Endothelial cell of umbilical vein (primary cell): ENCODE measurements around the gene C19orf67. TPM values are rescaled to one million over a fixed set of nuclear protein-coding genes. Genes with fewer than 3 reads are reported as not detected.

ENCODE experiments used
- BruUV-seq: library from RNA; stranded (reverse); fragments of 400-500 nt; replicated peaks from 2 replicates; lab custom pipeline; 2021; lab: Mats Ljungman, UMichigan
- CTCF ChIA-PET: fragments of 300-600, 350-600 bp; sonication (Branson Sonifier 250); formaldehyde crosslinking; loops from one replicate; lab custom pipeline; 2021; ENCODE audit warnings: antibody characterized with exemption, inconsistent platforms; lab: Charles Lee
- POLR2A ChIA-PET: fragments of 300-600, 350-600 bp; sonication (Branson Sonifier 250); formaldehyde crosslinking; loops from one replicate; lab custom pipeline; 2021; ENCODE audit warnings: antibody characterized with exemption, inconsistent platforms; lab: Charles Lee
- DNase-seq: peaks from one replicate; pipeline ENCODE4 v3.0.0-alpha.2; 2011; ENCODE audit warnings: low read depth, low spot score
- FAIRE-seq: peaks from 2 replicates; lab custom pipeline; 2011; peaks lifted over from hg19 to GRCh38; lab: Jason Lieb, UNC
- H2AFZ ChIP-seq: 2 replicates; pipeline ENCODE4 v1.6.0; 2012; ENCODE audit warnings: low read depth, low read length, control low read depth, inconsistent platforms
- H3K27ac ChIP-seq: 2 replicates; pipeline ENCODE4 v1.5.1; 2011; ENCODE audit warnings: low read depth, mild to moderate bottlenecking, control low read depth, low read length, moderate library complexity; ENCODE audit not compliant: insufficient read depth
- H3K27me3 ChIP-seq, 2 experiments: 2 replicates each; pipeline versions ENCODE4 v1.6.0 to v1.6.1; 2011; ENCODE audit warnings: low read length in 2 of 2, mixed read lengths in 1 of 2; ENCODE audit not compliant: control insufficient read depth in 2 of 2, insufficient read depth in 2 of 2
- H3K36me3 ChIP-seq, 2 experiments: 2 replicates in 1 of 2; 3 replicates in 1 of 2; pipeline ENCODE4 v1.5.1; 2011; ENCODE audit warnings: low read length in 2 of 2, mild to moderate bottlenecking in 1 of 2, moderate library complexity in 1 of 2; ENCODE audit not compliant: control insufficient read depth in 2 of 2, insufficient read depth in 2 of 2; ENCODE audit errors: extremely low read depth in 1 of 2
- H3K4me1 ChIP-seq: 3 replicates; pipeline ENCODE4 v1.5.1; 2011; ENCODE audit warnings: mild to moderate bottlenecking, low read length; ENCODE audit not compliant: control insufficient read depth, insufficient read depth; ENCODE audit errors: extremely low read depth
- H3K4me2 ChIP-seq: 2 replicates; pipeline ENCODE4 v1.6.1; 2011; ENCODE audit warnings: low read length, control low read depth, mixed read lengths; ENCODE audit not compliant: insufficient read depth
- H3K4me3 ChIP-seq, 3 experiments: fragments of 200-600 bp in 1 of 3; sonication (generic), shearing (Covaris generic) in 1 of 3; replicated peaks in 1 of 3; 2 replicates each; pipeline ENCODE4 v1.5.1; 2011 to 2016; ENCODE audit warnings: control low read depth in 3 of 3, low read length in 3 of 3, mild to moderate bottlenecking in 2 of 3, inconsistent platforms in 1 of 3, low read depth in 1 of 3, moderate library complexity in 1 of 3; ENCODE audit not compliant: insufficient read depth in 1 of 3
- H3K79me2 ChIP-seq: 2 replicates; pipeline ENCODE4 v1.6.0; 2012; ENCODE audit warnings: low read length, inconsistent platforms; ENCODE audit not compliant: control insufficient read depth, insufficient read depth
- H3K9ac ChIP-seq: replicated peaks from 2 replicates; pipeline ENCODE3; 2011; ENCODE audit warnings: low read length, control low read depth; ENCODE audit not compliant: insufficient read depth; ENCODE audit errors: extremely low read depth
- H3K9me1 ChIP-seq: replicated peaks from 3 replicates; pipeline ENCODE4 v1.6.0; 2011; ENCODE audit warnings: mild to moderate bottlenecking, low read length; ENCODE audit not compliant: control insufficient read depth, insufficient read depth; ENCODE audit errors: extremely low read depth
- H3K9me3 ChIP-seq: replicated peaks from 2 replicates; pipeline ENCODE4 v1.5.1; 2012; ENCODE audit warnings: low read length, inconsistent platforms; ENCODE audit not compliant: control insufficient read depth, insufficient read depth
- H4K20me1 ChIP-seq: replicated peaks from 2 replicates; pipeline ENCODE3; 2011; ENCODE audit warnings: mild to moderate bottlenecking, low read length; ENCODE audit not compliant: control insufficient read depth, insufficient read depth; ENCODE audit errors: extremely low read depth
- EZH2 ChIP-seq: IDR thresholded peaks from 2 replicates; pipeline ENCODE4 v1.6.1; 2012; ENCODE audit warnings: borderline replicate concordance, low read depth, mild to moderate bottlenecking, moderate library complexity, low read length, inconsistent platforms; ENCODE audit not compliant: severe bottlenecking
- FOS ChIP-seq: IDR thresholded peaks from 2 replicates; pipeline ENCODE4 v1.6.1; 2011; ENCODE audit warnings: mild to moderate bottlenecking, low read length, moderate library complexity, borderline replicate concordance; ENCODE audit not compliant: insufficient read depth
- GATA2 ChIP-seq: IDR thresholded peaks from 2 replicates; pipeline ENCODE4 v1.7.0; 2011; ENCODE audit warnings: low read depth, mild to moderate bottlenecking, moderate library complexity, mixed read lengths, low read length; ENCODE audit not compliant: insufficient read length, insufficient read depth
- JUN ChIP-seq: IDR thresholded peaks from 2 replicates; pipeline ENCODE4 v1.6.1; 2011; ENCODE audit warnings: borderline replicate concordance, low read depth; ENCODE audit not compliant: insufficient read length, insufficient read depth
- MYC ChIP-seq: IDR thresholded peaks from one replicate; pipeline ENCODE4 v1.6.1; 2011; ENCODE audit warnings: mild to moderate bottlenecking, low read depth, low read length
- POLR2A ChIP-seq: IDR thresholded peaks from 2 replicates; pipeline ENCODE4 v1.6.1; 2012; ENCODE audit warnings: low read depth, mild to moderate bottlenecking, control low read depth, low read length
- POLR2AphosphoS5 ChIP-seq: IDR thresholded peaks from 2 replicates; pipeline ENCODE4 v1.6.1; 2012; ENCODE audit warnings: low read depth, mild to moderate bottlenecking, control low read depth, low read length, moderate library complexity; ENCODE audit not compliant: insufficient read depth
- dilution Hi-C: fragments of 300-500 bp; cut with MboI; formaldehyde crosslinking; loops from one replicate; pipeline ENCODE4 v1.15.0; 2019; ENCODE audit warnings: low sequenced_read_pairs; ENCODE audit not compliant: extremely low pct_ligation_motif_present
- intact Hi-C: fragments of 100-400 bp; cut with micrococcal nuclease; formaldehyde crosslinking; loops from one replicate; pipeline ENCODE4 v1.10.0; 2022
- polyA plus RNA-seq, 4 experiments: library from polyadenylated mRNA; depleted of rRNA in 3 of 4; stranded (reverse) in 3 of 4; unstranded in 1 of 4; fragments of >200 nt; gene quantifications; 2 replicates each; pipeline versions ENCODE4 v1.2.1 to v1.2.3, GENCODE V29; 2011 to 2012; ENCODE audit warnings: missing spikeins in 1 of 4
- total RNA-seq: library from RNA; stranded (reverse); gene quantifications from 2 replicates; pipeline ENCODE4 v1.2.3, GENCODE V29; 2021
- TF ChIP-seq, protein P1 (sequence below): IDR thresholded peaks from 2 replicates; pipeline ENCODE4 v1.6.1; 2011; ENCODE audit not compliant: insufficient read depth, insufficient read length
- TF ChIP-seq, protein P2 (sequence below), 2 donors: IDR thresholded peaks; 1 replicate in 1 of 2; 2 replicates in 1 of 2; pipeline ENCODE4 v1.5.1; 2011; ENCODE audit warnings: low read length in 2 of 2, mild to moderate bottlenecking in 2 of 2, moderate library complexity in 2 of 2, control low read depth in 1 of 2, inconsistent platforms in 1 of 2, low read depth in 1 of 2; ENCODE audit not compliant: insufficient read depth in 1 of 2; ENCODE audit errors: extremely low read depth in 1 of 2

The C19orf67 gene
- total and polyA plus RNA-seq, 2 donors (not counting 3 experiments of a cell fraction or from before 2014, with no cell fraction given): 0.55 TPM; not detected in 1

DNA sequence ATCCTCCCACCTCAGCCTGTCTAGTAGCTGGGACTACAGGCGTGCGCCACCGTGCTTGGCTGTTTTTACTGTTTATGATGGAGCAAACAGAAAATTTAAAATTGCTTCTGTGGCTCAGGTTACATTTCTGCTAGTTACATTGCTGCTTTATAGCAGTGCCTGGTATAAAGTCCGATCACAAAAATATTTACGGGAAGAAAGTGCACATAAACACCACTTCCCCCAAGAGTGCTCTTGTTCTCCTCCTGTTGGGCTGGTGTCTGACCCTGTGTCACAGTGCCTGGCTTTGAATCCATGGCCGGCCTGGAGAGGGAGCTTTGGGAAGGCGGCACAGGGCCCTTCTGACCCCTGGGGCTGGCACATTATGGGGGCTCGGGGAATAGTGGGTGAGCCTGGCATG is 20.1 kb upstream of the C19orf67 start:
- dilution Hi-C loops (no loop called here), intact Hi-C loops (no loop called here)
- Histone ChIP-seq H3K4me1 (peaks cover 4% of the 10 kb centered on the region), H3K9me3 (no peaks in the 10 kb centered on the region), H3K9ac (no peak overlapping the region), H3K27me3 (no peaks in the 10 kb centered on the region), H4K20me1 (no peaks in the 10 kb centered on the region), H3K4me2 (no peak overlapping the region), H3K79me2 (no peaks in the 10 kb centered on the region), H2AFZ (no peak overlapping the region), H3K4me3 (no peak overlapping the region), H3K27ac (no peak overlapping the region), H3K9me1 (no peaks in the 10 kb centered on the region), H3K36me3 (peaks cover 0 to 18% of the 10 kb centered on the region in 2 experiments)
- FAIRE-seq (no peak), DNase-seq (no peak)
- TF ChIP-seq EZH2 (no peak), POLR2A (no peak), POLR2AphosphoS5 (no peak), FOS (no peak), GATA2 (no peak), MYC (no peak), JUN (no peak)
- TF ChIP-seq, protein P1, sequence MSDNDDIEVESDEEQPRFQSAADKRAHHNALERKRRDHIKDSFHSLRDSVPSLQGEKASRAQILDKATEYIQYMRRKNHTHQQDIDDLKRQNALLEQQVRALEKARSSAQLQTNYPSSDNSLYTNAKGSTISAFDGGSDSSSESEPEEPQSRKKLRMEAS: no peak
- TF ChIP-seq, protein P2, sequence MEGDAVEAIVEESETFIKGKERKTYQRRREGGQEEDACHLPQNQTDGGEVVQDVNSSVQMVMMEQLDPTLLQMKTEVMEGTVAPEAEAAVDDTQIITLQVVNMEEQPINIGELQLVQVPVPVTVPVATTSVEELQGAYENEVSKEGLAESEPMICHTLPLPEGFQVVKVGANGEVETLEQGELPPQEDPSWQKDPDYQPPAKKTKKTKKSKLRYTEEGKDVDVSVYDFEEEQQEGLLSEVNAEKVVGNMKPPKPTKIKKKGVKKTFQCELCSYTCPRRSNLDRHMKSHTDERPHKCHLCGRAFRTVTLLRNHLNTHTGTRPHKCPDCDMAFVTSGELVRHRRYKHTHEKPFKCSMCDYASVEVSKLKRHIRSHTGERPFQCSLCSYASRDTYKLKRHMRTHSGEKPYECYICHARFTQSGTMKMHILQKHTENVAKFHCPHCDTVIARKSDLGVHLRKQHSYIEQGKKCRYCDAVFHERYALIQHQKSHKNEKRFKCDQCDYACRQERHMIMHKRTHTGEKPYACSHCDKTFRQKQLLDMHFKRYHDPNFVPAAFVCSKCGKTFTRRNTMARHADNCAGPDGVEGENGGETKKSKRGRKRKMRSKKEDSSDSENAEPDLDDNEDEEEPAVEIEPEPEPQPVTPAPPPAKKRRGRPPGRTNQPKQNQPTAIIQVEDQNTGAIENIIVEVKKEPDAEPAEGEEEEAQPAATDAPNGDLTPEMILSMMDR (IDR thresholded peaks at IDR 0.05; ENCODE audit: extremely low read depth in 1 of 2, insufficient read depth in 1 of 2, low read depth in 1 of 2, low read length in 2 of 2): no peak
- POLR2A ChIA-PET: no interaction called here
- CTCF ChIA-PET: no interaction called here
- no TSS peak for BruUV-seq
